H54 (cell line): ENCODE results near the gene PABPN1.
A peak's percentile ranks its signal among the peaks of the same experiment; 100 is the strongest.

Source experiments
- DNase-seq: peaks from one replicate; pipeline ENCODE4 v3.0.0; 2011; ENCODE audit warnings: low spot score, mixed read lengths; ENCODE audit not compliant: insufficient read length
- FAIRE-seq: peaks from 3 replicates; lab custom pipeline; 2011; peaks lifted over from hg19 to GRCh38; lab: Jason Lieb, UNC
- POLR2A ChIP-seq: IDR thresholded peaks from 2 replicates; pipeline ENCODE4 v1.6.1; 2011; ENCODE audit warnings: low read depth, mild to moderate bottlenecking, low read length

The PABPN1 gene

DNA sequence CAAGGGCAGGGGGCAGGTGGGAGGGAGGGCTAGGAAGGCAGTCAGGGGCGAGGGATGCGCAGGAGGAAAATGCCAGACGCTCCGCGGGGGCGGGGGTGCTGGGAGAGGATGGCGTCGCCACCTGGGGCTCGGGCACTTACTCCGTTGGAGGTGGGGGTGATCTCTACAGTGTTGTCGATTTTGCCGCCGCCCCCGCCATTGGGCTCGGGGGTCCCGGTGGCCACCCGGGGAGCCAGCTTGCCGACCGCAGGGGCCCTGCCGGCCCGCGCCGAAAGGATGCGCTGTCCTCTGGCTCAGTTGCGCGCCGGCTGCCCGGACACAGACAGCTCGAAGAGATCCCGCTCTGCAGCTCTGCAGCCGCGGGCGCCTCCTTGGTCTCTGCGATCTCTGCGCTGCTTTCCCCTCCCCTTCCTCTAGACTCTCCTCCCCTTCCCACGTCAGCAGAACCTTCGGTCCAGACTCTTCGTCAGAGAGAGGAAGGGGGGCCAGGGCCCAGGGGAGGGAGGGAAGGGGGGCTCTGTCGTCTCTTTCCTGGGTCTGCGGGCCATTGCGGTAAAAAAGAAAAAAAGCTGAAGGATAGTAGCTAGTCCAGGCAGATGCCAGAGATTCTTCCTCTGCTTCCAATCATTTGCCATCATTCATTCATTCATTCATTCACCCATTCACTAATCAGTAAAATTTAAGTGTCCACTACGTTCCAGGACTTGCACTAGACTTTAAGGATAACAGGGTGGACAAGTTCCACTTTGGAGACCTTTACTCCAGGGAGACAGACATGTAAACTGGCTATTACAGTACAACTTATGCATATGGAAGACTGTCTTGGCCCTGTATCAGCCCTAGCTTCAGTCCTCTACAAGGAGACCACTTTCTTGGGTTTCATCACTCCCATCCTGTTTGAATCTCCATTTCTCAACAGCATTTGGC lies 31.5 kb downstream of the PABPN1 start, which contains the start of gene SLC22A17:
Gene SLC22A17, minus strand, starts transcription at position 382 of the 927 bp plus-strand sequence.
- peak; percentile 74 for TF ChIP-seq POLR2A
- FAIRE-seq: no peak
- peak; percentile 41 for DNase-seq

DNA sequence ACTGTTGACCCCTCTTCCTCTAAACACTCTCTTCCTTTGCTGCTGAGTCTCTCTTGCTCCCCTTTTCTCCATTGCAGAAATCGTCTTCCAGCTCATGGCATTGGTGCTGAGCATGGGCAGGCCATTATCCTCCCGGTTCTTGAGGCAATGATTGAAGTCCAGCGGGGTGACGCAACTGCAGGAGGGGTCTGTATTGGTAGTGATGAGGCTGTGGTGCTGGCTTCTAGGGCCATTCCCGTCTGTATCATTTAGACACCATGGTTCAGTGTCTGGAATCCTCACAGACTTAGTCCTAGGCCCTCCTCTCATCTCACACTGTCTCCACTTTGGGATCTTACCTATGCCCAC lies 32.1 kb downstream of the PABPN1 start:
- TF ChIP-seq POLR2A: no peak
- no peak for DNase-seq
- FAIRE-seq: no peak

DNA sequence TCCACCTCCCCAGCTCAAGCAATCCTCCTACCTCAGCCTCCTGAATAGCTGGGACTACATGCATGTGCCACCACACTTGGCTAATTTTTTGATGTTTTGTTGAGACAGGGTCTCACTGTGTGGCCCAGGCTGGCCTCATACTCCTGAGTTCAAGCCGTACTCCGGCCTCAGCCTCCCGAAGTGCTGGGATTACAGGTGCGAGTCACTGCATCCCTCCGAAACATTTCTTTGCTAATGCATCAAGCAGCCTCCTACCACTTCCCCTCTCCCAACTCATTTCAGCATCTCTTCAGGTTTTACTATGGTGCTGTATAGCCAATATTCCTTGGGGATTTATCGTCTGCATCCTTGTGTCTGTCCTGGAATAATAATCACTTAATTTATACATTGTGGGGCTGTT lies 33.7 kb downstream of the PABPN1 start:
- no peak for TF ChIP-seq POLR2A
- FAIRE-seq (no peak), DNase-seq (no peak)

DNA sequence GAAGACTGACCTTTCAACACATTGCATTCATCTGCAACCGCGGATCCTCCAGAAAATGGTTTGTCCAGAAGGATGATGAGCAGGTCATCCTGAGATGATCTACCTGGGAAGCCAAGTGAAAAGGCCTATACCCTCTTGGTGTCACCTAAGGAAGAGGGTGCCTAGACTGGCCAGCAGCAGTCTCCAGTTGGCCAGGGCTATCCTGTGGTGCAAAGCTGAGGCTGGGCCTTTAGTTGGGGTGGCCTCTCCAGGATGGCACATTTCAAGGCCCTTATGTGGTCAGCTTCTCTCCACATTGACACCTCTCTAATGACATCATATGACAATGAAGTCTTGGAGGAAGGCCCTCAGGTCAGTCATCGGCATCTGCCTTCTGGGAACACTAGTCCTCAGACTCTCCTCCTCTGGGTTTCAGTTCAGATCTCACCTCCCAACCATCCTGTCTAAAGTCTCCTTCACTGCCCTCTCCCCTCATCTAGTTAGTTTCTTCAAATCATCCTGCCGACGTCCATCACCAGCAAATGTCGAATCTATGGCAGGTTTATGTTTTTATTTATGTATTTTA lies 34.7 kb downstream of the PABPN1 start:
- no peak for TF ChIP-seq POLR2A
- FAIRE-seq (no peak), DNase-seq (no peak)

DNA sequence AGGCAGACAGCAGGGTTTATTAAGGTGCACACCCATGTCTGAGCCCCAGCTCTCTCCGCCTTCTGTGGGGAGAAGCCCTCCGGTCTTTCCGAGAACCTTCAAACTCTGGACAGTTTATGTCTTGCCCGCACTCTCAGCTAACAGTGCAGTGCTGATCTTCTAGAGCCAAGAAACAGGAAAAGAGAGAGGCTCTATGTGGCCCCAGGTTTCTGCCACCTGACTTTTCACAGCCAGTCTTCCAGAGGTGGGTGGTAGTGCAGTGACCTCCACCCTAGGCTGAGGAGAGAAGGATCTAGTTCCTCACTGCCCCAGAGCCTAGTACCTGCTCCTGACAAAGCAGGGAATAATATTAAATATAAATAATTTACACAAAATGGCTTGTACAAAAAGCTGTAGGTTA lies 35.4 kb downstream of the PABPN1 start:
- DNase-seq (no peak), FAIRE-seq (no peak)
- no peak for TF ChIP-seq POLR2A

DNA sequence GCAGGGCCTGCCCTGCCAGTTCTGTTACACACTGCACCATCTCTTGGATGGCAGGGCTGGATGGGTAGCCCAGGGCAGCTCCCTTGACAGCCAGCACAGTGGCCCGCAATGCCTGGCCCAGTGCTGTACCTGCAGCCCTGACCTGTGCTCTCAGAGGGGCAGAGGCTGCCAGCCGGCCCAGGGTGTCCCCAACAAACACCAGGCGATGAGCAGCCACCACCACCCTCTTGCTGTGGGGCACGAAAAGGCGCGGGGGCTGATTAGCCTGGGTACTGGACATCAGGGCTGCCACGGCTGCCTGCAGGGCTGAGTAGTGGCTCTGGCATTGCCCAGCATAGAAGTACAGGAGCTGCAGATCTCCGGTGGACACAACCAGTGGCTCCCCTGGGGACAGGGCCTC lies 36.0 kb downstream of the PABPN1 start:
- DNase-seq (no peak), FAIRE-seq (no peak)
- TF ChIP-seq POLR2A: no peak

DNA sequence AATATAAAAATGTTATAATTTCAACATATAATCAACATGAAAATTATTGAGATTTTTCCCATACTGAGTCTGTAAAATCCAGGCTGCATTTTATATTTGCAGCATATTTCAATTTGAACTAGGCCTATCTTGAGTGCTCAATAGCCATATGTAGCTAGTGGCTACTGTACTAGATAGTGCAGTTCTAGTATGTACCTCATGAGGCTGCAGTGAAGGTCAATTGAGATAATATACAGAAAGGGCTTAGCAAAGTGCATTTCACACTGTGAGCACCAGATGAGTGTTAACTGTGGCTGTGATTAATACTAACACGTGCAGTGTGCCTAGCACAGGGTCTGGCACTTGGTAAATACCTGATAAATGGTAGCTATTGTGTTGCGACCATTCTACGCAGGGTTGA lies 36.8 kb downstream of the PABPN1 start:
- no peak for FAIRE-seq
- no peak for TF ChIP-seq POLR2A
- DNase-seq: no peak

DNA sequence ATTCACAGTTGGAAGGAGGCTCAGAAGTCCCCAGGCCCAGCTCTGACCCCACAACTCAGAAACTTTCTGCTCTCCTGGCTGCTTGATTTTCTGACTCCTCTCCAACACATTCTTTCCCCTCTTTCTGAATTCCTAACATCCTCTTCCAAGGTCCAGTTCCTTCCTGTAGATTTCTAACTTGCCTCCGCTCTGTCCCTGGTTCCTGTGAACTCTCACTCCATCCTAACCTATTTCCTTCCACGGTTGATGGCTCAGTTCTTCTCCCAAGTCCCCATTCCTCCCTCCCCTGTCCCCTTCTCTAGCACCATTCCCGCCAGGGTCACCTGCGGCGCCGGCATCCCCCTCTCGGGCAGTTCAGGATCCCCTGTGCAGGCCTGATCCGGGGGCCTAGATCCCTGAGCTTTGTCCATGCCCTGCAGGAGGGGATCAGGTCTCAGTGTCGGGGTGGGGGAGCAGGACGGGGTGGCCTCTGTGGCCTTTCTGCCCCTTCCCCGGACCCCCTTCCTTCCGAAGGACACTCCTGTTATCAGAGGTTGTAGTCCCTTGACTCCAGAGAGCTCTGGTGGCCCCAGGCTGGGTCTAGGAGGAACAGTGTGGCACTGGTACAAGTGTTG lies 37.4 kb downstream of the PABPN1 start:
- DNase-seq (no peak), FAIRE-seq (no peak)
- TF ChIP-seq POLR2A: no peak

DNA sequence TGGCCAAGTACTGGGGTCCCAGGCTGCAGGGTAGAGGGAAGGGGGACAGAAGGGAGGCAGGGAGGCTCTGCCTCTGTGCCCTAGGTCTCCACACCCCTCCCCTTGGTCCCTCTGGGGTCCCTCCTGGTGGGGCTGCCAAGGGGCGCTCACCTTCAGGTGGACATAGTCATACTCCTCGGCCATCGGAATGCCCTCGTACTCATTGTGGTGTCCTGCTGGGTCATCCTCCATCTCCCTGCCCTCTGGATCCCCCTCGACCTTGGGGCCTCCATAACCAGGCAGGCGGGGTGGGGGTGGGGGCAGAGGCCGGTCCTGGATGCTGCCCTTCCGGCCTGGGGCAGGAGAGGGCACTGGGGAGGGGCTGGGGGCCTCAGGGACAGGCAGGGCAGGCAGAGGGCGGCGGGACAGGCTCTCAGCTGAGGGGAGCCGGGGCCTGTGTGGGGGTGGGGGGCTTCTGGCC lies 37.9 kb downstream of the PABPN1 start:
- FAIRE-seq (no peak), DNase-seq (no peak)
- no peak for TF ChIP-seq POLR2A

DNA sequence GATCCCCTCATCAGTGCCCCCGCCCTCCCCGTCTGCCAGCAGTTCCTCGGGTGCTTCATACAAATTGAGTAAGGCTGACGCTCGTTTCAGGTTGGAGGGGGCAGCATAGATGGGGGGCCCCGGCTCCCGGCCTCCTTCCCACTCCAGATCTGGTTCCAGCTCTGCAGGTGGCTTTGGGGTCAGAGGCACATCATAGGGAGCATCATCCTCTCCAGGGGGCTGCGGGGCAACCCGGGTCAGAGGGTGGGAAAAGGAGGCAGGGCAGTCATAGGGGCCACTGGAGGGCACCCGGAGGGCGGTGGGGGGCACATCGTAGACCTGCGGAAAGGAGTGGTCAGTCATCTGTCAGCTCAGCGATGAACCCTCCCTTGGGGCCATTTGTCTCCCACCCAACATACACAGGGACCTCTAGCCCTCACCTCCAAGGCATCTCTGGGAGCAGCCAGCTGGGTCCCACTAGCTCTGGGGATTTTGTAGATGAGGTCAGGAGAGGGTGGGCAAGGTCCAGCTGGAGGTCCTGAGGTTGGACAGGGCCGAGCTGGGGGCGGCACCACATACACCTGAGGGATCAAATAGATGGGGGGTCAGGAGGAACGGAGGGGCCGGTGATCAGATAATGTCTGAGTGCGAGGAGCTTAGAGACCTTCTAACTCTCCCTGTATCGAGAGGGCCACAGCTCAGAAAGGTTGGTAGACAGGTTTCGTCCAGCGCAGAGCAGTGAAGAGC lies 38.6 kb downstream of the PABPN1 start:
- no peak for TF ChIP-seq POLR2A
- FAIRE-seq (no peak), DNase-seq (no peak)

DNA sequence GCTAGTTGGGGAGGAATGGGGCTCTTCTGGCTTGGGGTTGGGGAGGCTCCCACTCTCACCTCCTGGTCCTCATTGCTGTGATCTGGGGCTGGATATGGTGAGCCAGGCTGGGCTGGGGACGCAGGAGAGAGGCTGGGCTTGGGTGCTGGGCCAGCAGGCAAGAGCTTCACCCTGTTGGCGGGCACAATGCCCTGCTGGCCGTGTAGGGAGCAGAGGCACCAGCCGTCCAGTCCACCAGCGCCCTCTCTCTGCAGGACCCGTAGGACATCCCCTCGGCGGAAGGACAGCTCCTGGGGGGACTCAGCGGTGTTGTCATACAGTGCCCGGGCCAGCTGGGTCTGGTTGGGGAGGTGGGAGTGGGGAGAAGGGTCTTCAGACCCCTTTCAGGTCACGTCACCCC lies 39.2 kb downstream of the PABPN1 start:
- FAIRE-seq (no peak), DNase-seq (peak; percentile 38)
- TF ChIP-seq POLR2A: no peak

DNA sequence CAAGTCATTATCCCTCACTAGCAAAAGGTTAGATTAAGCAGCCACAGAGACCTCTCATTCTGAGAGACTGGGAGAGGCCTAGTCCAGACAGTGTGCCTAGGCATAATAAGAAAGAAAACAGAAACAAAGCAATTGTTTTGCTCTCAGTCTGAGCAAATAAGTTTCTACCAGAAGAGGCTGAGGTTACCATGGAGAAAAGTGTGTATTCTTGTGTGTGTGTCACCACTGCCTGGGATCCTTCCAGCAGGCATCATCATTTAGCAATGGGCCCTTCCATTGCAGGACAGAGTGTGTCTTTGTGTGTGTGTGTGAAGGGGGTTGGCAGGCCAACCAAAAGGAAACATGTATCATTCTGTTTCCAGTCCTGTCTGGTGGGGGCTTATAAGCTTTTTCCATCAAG lies 40.1 kb downstream of the PABPN1 start:
- no peak for TF ChIP-seq POLR2A
- FAIRE-seq: no peak
- DNase-seq: no peak

DNA sequence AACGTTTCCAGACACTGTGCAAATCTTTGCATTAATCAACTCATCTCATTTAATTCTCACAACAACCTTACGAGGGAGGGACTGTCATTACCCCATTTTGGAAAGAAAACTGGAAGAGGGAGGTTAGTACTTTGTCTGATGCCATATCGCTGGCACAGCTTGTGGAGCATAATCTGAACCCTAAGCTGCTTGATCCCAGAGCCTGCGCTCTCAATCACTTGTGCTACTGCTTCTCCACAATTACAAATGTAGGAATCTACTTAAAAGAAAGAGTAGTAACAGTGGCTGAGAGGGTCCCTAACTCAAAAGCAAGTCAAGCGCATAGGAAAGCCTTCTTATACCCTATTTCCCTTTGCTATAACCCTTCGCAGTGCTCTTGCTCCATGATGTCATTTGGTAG lies 40.5 kb downstream of the PABPN1 start:
- FAIRE-seq (no peak), DNase-seq (no peak)
- no peak for TF ChIP-seq POLR2A

DNA sequence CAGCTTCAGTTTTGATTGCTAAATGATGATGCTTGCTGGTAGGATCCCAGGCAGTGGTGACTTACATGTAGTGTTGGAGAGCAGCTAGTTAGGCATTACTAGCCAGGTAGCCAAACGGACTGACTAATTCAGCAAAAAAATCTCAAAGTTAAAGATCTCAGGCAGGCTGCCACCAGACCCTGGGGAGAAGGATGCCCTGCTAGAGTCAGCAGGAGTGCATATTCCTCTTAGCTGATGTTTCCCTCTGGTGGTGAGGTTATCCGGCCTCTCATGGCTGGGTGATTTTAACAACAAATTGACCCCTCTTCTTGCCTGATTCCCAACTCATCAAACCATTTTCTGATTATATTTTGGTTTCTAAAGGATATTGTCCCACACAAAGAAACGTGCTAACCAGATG lies 40.9 kb downstream of the PABPN1 start:
- DNase-seq (no peak), FAIRE-seq (no peak)
- no peak for TF ChIP-seq POLR2A
